BJ (cell line): Measurements from ENCODE around the gene ZNF248. TPM values are rescaled to one million over a fixed set of nuclear protein-coding genes. Genes with fewer than 3 reads are reported as not detected.
"Not testable (repeated sequence)": the region's sequence is repeated elsewhere in the genome, so short reads cannot be mapped to it uniquely, and the experiment has no call there.

ENCODE experiments used
- CTCF ChIA-PET: fragments of 350-600 bp; formaldehyde crosslinking; extraction: SDS; loops from one replicate; lab custom pipeline; 2021; ENCODE audit warnings: antibody characterized with exemption, inconsistent platforms; lab: Yijun Ruan, JAX
- POLR2A ChIA-PET: fragments of 300-600 bp; sonication (Branson Sonifier 250); formaldehyde crosslinking; extraction: SDS; loops from one replicate; lab custom pipeline; 2021; ENCODE audit warnings: antibody characterized with exemption; lab: Charles Lee
- DNase-seq: peaks from one replicate; pipeline ENCODE4 v3.0.0-alpha.2; 2011; ENCODE audit warnings: low read depth
- H3K27me3 ChIP-seq: 2 replicates; pipeline ENCODE4 v1.6.0; 2011; ENCODE audit warnings: low read length; ENCODE audit not compliant: control insufficient read depth, insufficient read depth
- H3K36me3 ChIP-seq: 2 replicates; pipeline ENCODE4 v1.5.1; 2011; ENCODE audit warnings: low read length; ENCODE audit not compliant: control insufficient read depth, insufficient read depth
- H3K4me3 ChIP-seq: 2 replicates; pipeline ENCODE4 v1.5.1; 2011; ENCODE audit warnings: low read depth, mild to moderate bottlenecking, control low read depth, low read length
- CTCF ChIP-seq: IDR thresholded peaks from 2 replicates; pipeline ENCODE4 v1.5.1; 2011; ENCODE audit warnings: low read depth, mild to moderate bottlenecking, control low read depth, inconsistent platforms, low read length, moderate library complexity; ENCODE audit not compliant: insufficient read depth
- polyA plus RNA-seq: library from polyadenylated mRNA; depleted of rRNA; stranded (reverse); fragments of >200 nt; gene quantifications from 2 replicates; pipeline ENCODE4 v1.2.3, GENCODE V29; 2011; rRNA removed

Gene ZNF248
- polyA plus RNA-seq, 1 experiment: 3.4 TPM

- Histone ChIP-seq H3K36me3 (no peaks in the 10 kb centered on the region), H3K4me3 (no peak overlapping the region), H3K27me3 (no peaks in the 10 kb centered on the region)
- no peak for DNase-seq
- TF ChIP-seq CTCF: no peak
- ChIA-PET POLR2A (no interaction called here), CTCF (no interaction called here)
These were observed 118.2 kb downstream of the ZNF248 start for GRCh38 chr10:37739181-37739580.

GRCh38 chr10:37738241-37738640 is 119.2 kb downstream of the ZNF248 start:
- DNase-seq, POLR2A ChIA-PET, H3K27me3 ChIP-seq, CTCF ChIA-PET, H3K4me3 ChIP-seq, H3K36me3 ChIP-seq: not testable (repeated sequence)

- CTCF ChIA-PET: no interaction called here
- TF ChIP-seq CTCF: no peak
- POLR2A ChIA-PET: no interaction called here
These were observed 120.1 kb downstream of the ZNF248 start for GRCh38 chr10:37737336-37737735.

GRCh38 chr10:37736120-37736519 is 121.3 kb downstream of the ZNF248 start:
- Histone ChIP-seq H3K4me3 (no peak overlapping the region), H3K36me3 (no peaks in the 10 kb centered on the region), H3K27me3 (no peaks in the 10 kb centered on the region)
- no peak for DNase-seq
- POLR2A ChIA-PET: no interaction called here
- CTCF ChIA-PET: no interaction called here
- no peak for TF ChIP-seq CTCF

More at GRCh38 chr10:37737336-37737735, 120.1 kb downstream of the ZNF248 start:
- Histone ChIP-seq H3K27me3 (no peaks in the 10 kb centered on the region), H3K4me3 (no peak overlapping the region), H3K36me3 (no peaks in the 10 kb centered on the region)
- DNase-seq: no peak

GRCh38 chr10:37734971-37735370 is 122.4 kb downstream of the ZNF248 start:
- Histone ChIP-seq H3K4me3 (no peak overlapping the region), H3K36me3 (no peaks in the 10 kb centered on the region), H3K27me3 (no peaks in the 10 kb centered on the region)
- DNase-seq: no peak
- ChIA-PET CTCF (no interaction called here), POLR2A (no interaction called here)
- TF ChIP-seq CTCF: no peak

Other genes starting within 250 kb of the ZNF248 start
- 5.0 and 9.2 TPM in 2 replicates for gene ZNF25, start 119.0 kb upstream of the ZNF248 start, polyA plus RNA-seq
- 3.9 and 7.7 TPM in 2 replicates for gene ZNF33A, start 153.1 kb upstream of the ZNF248 start, polyA plus RNA-seq
- gene ZNF37A, start 236.7 kb upstream of the ZNF248 start, polyA plus RNA-seq: 6.2 and 8.2 TPM in 2 replicates